Neutrophil (primary cell): ENCODE data around the gene UCP2.

ENCODE experiments used
- H3K27ac ChIP-seq: fragments of 200-600 bp; sonication (generic); 2 replicates; pipeline ENCODE4 v1.5.1; 2016; ENCODE audit warnings: mild to moderate bottlenecking, moderate library complexity
- H3K27me3 ChIP-seq: fragments of 200-600 bp; sonication (generic); 2 replicates; pipeline ENCODE4 v1.6.0; 2016; ENCODE audit warnings: mild to moderate bottlenecking
- H3K36me3 ChIP-seq: fragments of 200-600 bp; sonication (generic); 2 replicates; pipeline ENCODE4 v1.5.1; 2017
- H3K4me1 ChIP-seq, 2 experiments: fragments of 200-600 bp in 1 of 2; sonication (generic) in 1 of 2; 1 replicate in 1 of 2; 2 replicates in 1 of 2; pipeline versions ENCODE4 v1.5.1 to v1.6.1; 2013 to 2016; ENCODE audit warnings: low read depth in 1 of 2, low read length in 1 of 2, mild to moderate bottlenecking in 1 of 2, moderate library complexity in 1 of 2; ENCODE audit not compliant: control insufficient read depth in 1 of 2, insufficient read depth in 1 of 2
- H3K4me3 ChIP-seq, 2 experiments: fragments of 200-600 bp in 1 of 2; sonication (generic) in 1 of 2; 1 replicate in 1 of 2; 2 replicates in 1 of 2; pipeline ENCODE4 v1.5.1; 2013 to 2016; ENCODE audit warnings: low read depth in 1 of 2, low read length in 1 of 2, mild to moderate bottlenecking in 1 of 2, moderate library complexity in 1 of 2
- H3K9me3 ChIP-seq: fragments of 200-600 bp; sonication (generic); 2 replicates; pipeline ENCODE4 v1.5.1; 2016
- TF ChIP-seq, protein P1 (sequence below): fragments of 200-600 bp; sonication (generic); IDR thresholded peaks from 2 replicates; pipeline ENCODE4 v1.5.1; 2016; ENCODE audit warnings: antibody characterized with exemption

Gene UCP2

GRCh38 chr11:73968356-73968966 is 14.2 kb downstream of the UCP2 start:
- Histone ChIP-seq H3K27ac (no peak overlapping the region), H3K4me1 (peaks cover 3 to 5% of the 10 kb centered on the region in 2 experiments), H3K27me3 (peaks cover 11% of the 10 kb centered on the region), H3K9me3 (no peaks in the 10 kb centered on the region), H3K4me3 (no peak overlapping the region), H3K36me3 (peaks cover 6% of the 10 kb centered on the region)
- TF ChIP-seq, protein P1, sequence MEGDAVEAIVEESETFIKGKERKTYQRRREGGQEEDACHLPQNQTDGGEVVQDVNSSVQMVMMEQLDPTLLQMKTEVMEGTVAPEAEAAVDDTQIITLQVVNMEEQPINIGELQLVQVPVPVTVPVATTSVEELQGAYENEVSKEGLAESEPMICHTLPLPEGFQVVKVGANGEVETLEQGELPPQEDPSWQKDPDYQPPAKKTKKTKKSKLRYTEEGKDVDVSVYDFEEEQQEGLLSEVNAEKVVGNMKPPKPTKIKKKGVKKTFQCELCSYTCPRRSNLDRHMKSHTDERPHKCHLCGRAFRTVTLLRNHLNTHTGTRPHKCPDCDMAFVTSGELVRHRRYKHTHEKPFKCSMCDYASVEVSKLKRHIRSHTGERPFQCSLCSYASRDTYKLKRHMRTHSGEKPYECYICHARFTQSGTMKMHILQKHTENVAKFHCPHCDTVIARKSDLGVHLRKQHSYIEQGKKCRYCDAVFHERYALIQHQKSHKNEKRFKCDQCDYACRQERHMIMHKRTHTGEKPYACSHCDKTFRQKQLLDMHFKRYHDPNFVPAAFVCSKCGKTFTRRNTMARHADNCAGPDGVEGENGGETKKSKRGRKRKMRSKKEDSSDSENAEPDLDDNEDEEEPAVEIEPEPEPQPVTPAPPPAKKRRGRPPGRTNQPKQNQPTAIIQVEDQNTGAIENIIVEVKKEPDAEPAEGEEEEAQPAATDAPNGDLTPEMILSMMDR, result no peak

- no peaks in the 10 kb centered on the region for H3K9me3 ChIP-seq
- TF ChIP-seq, protein P1, result no peak
- no peak overlapping the region for H3K27ac ChIP-seq
- peaks cover 3 to 5% of the 10 kb centered on the region in 2 experiments for H3K4me1 ChIP-seq
- peaks cover 11% of the 10 kb centered on the region for H3K27me3 ChIP-seq
- no peaks in the 10 kb centered on the region for H3K36me3 ChIP-seq
- H3K4me3 ChIP-seq, result no peak overlapping the region
Measured at GRCh38 chr11:73965764-73966121, 16.9 kb downstream of the UCP2 start.

DNA sequence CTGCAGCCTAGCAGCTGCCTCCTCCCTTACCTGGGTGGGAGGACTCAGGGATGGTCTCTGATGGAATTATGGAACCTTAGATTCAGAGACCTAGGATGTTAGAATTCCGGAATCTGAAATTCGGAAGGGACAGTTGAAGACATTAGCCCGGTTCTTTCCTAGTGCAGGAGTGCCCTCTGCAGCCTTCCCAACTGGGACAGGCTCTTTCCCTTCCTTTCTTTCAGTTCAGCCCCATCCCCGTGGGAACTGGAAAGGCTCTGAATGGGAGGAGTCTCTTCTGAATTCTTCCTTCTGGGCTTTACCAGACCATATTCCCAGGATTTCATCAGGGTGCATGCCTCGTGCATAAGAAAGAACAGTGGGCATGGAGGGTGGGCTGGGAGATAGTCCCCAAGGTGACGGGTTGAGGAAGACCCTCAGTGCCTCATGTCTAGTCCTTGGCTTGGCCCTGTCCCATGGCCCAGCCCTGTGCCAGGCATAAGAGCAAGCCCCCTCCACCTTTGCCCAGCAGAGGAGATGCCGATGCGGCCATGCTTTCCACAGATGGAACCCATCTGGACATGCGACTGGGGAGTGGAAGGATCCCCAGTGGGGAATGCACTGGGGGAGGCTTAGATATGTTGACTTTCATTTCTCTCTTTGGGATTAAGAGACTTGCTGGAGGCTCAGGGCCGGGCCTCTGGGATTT is 17.4 kb downstream of the UCP2 start:
- Histone ChIP-seq H3K4me3 (no peak overlapping the region), H3K36me3 (no peaks in the 10 kb centered on the region), H3K27ac (no peak overlapping the region), H3K4me1 (peaks cover 3 to 5% of the 10 kb centered on the region in 2 experiments), H3K9me3 (no peaks in the 10 kb centered on the region), H3K27me3 (peaks cover 11% of the 10 kb centered on the region)
- TF ChIP-seq, protein P1, result no peak

- H3K4me1 ChIP-seq, result peaks cover 3 to 5% of the 10 kb centered on the region in 2 experiments
- H3K27me3 ChIP-seq, result peaks cover 11% of the 10 kb centered on the region
- TF ChIP-seq, protein P1, result no peak
- H3K27ac ChIP-seq, result no peak overlapping the region
- no peaks in the 10 kb centered on the region for H3K9me3 ChIP-seq
- no peak overlapping the region for H3K4me3 ChIP-seq
- no peaks in the 10 kb centered on the region for H3K36me3 ChIP-seq
Measured at GRCh38 chr11:73963861-73964260, 18.8 kb downstream of the UCP2 start.

DNA sequence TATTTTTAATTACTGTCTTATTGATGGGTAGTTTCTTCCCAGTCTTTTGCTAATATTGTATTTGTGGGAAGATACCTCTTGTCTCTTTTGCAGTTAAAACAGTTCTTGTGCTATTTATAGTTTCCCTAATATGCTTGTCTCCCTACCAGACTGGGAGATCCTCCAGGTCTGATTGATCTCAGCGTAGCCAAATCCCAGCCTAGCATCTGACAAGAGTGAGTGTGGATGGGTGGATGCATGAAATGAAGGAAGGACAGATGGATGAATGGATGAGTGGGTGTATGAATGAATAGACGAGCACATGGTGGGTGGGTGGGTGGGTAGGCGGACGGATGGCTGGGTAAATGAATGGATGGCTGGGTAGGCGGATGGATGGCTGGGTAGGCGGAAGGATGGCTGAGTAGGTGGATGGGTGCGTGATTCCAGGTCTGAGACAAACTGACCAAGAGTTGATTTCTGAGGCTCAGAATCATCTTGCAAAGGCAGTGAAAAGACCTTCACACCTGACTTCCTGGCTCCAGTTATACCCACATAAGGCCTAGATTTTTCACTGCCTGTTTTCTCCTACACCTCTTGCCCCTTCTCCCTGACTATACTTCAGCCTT is 20.4 kb downstream of the UCP2 start:
- H3K4me1 ChIP-seq, result peaks cover 3 to 5% of the 10 kb centered on the region in 2 experiments
- TF ChIP-seq, protein P1, result no peak
- H3K9me3 ChIP-seq, result no peaks in the 10 kb centered on the region
- no peak overlapping the region for H3K4me3 ChIP-seq
- no peaks in the 10 kb centered on the region for H3K36me3 ChIP-seq
- H3K27me3 ChIP-seq, result peaks cover 25% of the 10 kb centered on the region
- no peak overlapping the region for H3K27ac ChIP-seq
